SK-N-SH (cell line): ENCODE results near the gene CR1. TPM values are rescaled to one million over a fixed set of nuclear protein-coding genes. Genes with fewer than 3 reads are reported as not detected.

Experiments
- CTCF ChIA-PET: fragments of 300-600, 350-600 bp; formaldehyde crosslinking; extraction: SDS; loops from one replicate; lab custom pipeline; 2021; lab: Yijun Ruan, JAX
- POLR2A ChIA-PET: fragments of 350-600 bp; sonication (Branson Sonifier 250); formaldehyde crosslinking; extraction: SDS; loops from one replicate; lab custom pipeline; 2020; ENCODE audit warnings: antibody characterized with exemption, inconsistent platforms; lab: Yijun Ruan, JAX
- DNase-seq: peaks from one replicate; pipeline ENCODE4 v3.0.0; 2012
- H2AFZ ChIP-seq: fragments of 200-600 bp; sonication (generic); 2 replicates; pipeline ENCODE4 v1.8.1; 2016; ENCODE audit warnings: antibody characterized with exemption, mild to moderate bottlenecking, low read depth
- H3F3A ChIP-seq: fragments of 200-600 bp; sonication (generic); replicated peaks from 2 replicates; pipeline ENCODE3; 2016; ENCODE audit warnings: antibody characterized with exemption, mild to moderate bottlenecking; ENCODE audit not compliant: insufficient read depth
- H3K27ac ChIP-seq, 2 experiments: fragments of 200-500 bp in 1 of 2; fragments of 200-600 bp in 1 of 2; sonication (Bioruptor generic) in 1 of 2; sonication (generic), shearing (Covaris generic) in 1 of 2; 2 replicates each; pipeline versions ENCODE4 v1.5.1 to v1.6.1; 2014 to 2016; ENCODE audit warnings: low read depth in 2 of 2, inconsistent platforms in 1 of 2, low read length in 1 of 2, mild to moderate bottlenecking in 1 of 2, mixed read lengths in 1 of 2
- H3K27me3 ChIP-seq: fragments of 200-600 bp; sonication (generic), shearing (Covaris generic); 2 replicates; pipeline ENCODE4 v1.6.1; 2016; ENCODE audit warnings: mixed run types; ENCODE audit not compliant: insufficient read depth
- H3K36me3 ChIP-seq, 2 experiments: fragments of 200-500 bp in 1 of 2; fragments of 200-600 bp in 1 of 2; sonication (Bioruptor generic) in 1 of 2; sonication (generic) in 1 of 2; replicated peaks in 1 of 2; 2 replicates each; pipeline versions ENCODE3 to v1.5.1; 2014 to 2016; ENCODE audit warnings: low read length in 1 of 2, mild to moderate bottlenecking in 1 of 2; ENCODE audit not compliant: insufficient read depth in 2 of 2, control insufficient read depth in 1 of 2
- H3K4me1 ChIP-seq, 2 experiments: fragments of 200-500 bp in 1 of 2; fragments of 200-600 bp in 1 of 2; sonication (Bioruptor generic) in 1 of 2; sonication (generic), shearing (Covaris generic) in 1 of 2; 2 replicates each; pipeline versions ENCODE4 v1.5.1 to v1.6.1; 2014 to 2016; ENCODE audit warnings: low read depth in 1 of 2, low read length in 1 of 2, mixed run types in 1 of 2; ENCODE audit not compliant: insufficient read depth in 2 of 2, control insufficient read depth in 1 of 2
- H3K4me2 ChIP-seq: fragments of 200-600 bp; sonication (generic), shearing (Covaris generic); 2 replicates; pipeline ENCODE4 v1.6.1; 2017; ENCODE audit warnings: mixed run types
- H3K4me3 ChIP-seq, 2 experiments: fragments of 200-500 bp in 1 of 2; fragments of 200-600 bp in 1 of 2; sonication (Bioruptor generic) in 1 of 2; sonication (generic), shearing (Covaris generic) in 1 of 2; 2 replicates each; pipeline versions ENCODE4 v1.5.1 to v1.8.1; 2014 to 2016; ENCODE audit warnings: low read depth in 2 of 2, inconsistent platforms in 1 of 2, low read length in 1 of 2, mild to moderate bottlenecking in 1 of 2, mixed read lengths in 1 of 2, moderate library complexity in 1 of 2
- H3K79me2 ChIP-seq: fragments of 200-600 bp; sonication (generic); 2 replicates; pipeline ENCODE4 v1.8.1; 2017; ENCODE audit warnings: mild to moderate bottlenecking; ENCODE audit not compliant: insufficient read depth
- H3K9ac ChIP-seq: fragments of 200-600 bp; sonication (generic); 2 replicates; pipeline ENCODE4 v1.6.1; 2017; ENCODE audit warnings: mixed run types
- H3K9me2 ChIP-seq: fragments of 200-600 bp; sonication (generic); 2 replicates; pipeline ENCODE4 v1.6.1; 2017; ENCODE audit warnings: mixed run types
- H3K9me3 ChIP-seq: fragments of 200-600 bp; sonication (generic); 2 replicates; pipeline ENCODE4 v1.6.1; 2017; ENCODE audit warnings: mixed run types, mild to moderate bottlenecking, moderate library complexity
- H4K20me1 ChIP-seq: fragments of 200-600 bp; sonication (generic); 2 replicates; pipeline ENCODE4 v1.6.1; 2017; ENCODE audit warnings: mild to moderate bottlenecking, mixed run types; ENCODE audit not compliant: insufficient read depth
- CTCF ChIP-seq: fragments of 200-600 bp; sonication (generic); IDR thresholded peaks from 2 replicates; pipeline ENCODE4 v1.6.1; 2017; ENCODE audit warnings: antibody characterized with exemption, mild to moderate bottlenecking, moderate library complexity
- EP300 ChIP-seq, 2 experiments: IDR thresholded peaks; 2 replicates each; pipeline versions ENCODE4 v1.4.0 to v1.6.1; 2012; ENCODE audit warnings: borderline replicate concordance in 1 of 2, low read depth in 1 of 2, low read length in 1 of 2
- FOSL2 ChIP-seq: IDR thresholded peaks from 2 replicates; pipeline ENCODE4 v1.4.0; 2012; ENCODE audit warnings: low read depth, mild to moderate bottlenecking, moderate library complexity, borderline replicate concordance
- FOXM1 ChIP-seq: IDR thresholded peaks from 2 replicates; pipeline ENCODE4 v1.4.0; 2012; ENCODE audit warnings: low read depth, mild to moderate bottlenecking
- GABPA ChIP-seq: IDR thresholded peaks from 2 replicates; pipeline ENCODE4 v1.4.0; 2012; ENCODE audit warnings: low read depth, mild to moderate bottlenecking
- JUND ChIP-seq: IDR thresholded peaks from 2 replicates; pipeline ENCODE4 v1.4.0; 2012
- MAX ChIP-seq: IDR thresholded peaks from 2 replicates; pipeline ENCODE4 v1.4.0; 2012; ENCODE audit warnings: low read depth
- MEF2A ChIP-seq: IDR thresholded peaks from 2 replicates; pipeline ENCODE4 v1.4.0; 2012; ENCODE audit warnings: low read depth, borderline replicate concordance
- NRF1 ChIP-seq: IDR thresholded peaks from 2 replicates; pipeline ENCODE4 v1.6.1; 2012; ENCODE audit warnings: low read depth, mild to moderate bottlenecking, low read length
- PBX3 ChIP-seq: IDR thresholded peaks from 2 replicates; pipeline ENCODE4; 2012
- RAD21 ChIP-seq: IDR thresholded peaks from 2 replicates; pipeline ENCODE4 v1.6.1; 2012; ENCODE audit warnings: mild to moderate bottlenecking, low read length
- RXRA ChIP-seq: IDR thresholded peaks from 2 replicates; pipeline ENCODE4 v1.4.0; 2012; ENCODE audit warnings: low read depth, mild to moderate bottlenecking, borderline replicate concordance
- SIN3A ChIP-seq: IDR thresholded peaks from 2 replicates; pipeline ENCODE4 v1.6.1; 2012; ENCODE audit warnings: low read depth, mild to moderate bottlenecking, low read length, moderate library complexity, borderline replicate concordance
- SMC3 ChIP-seq: IDR thresholded peaks from 2 replicates; pipeline ENCODE4 v1.6.1; 2012; ENCODE audit warnings: low read depth, low read length, improper control_type of control experiment
- TAF1 ChIP-seq: IDR thresholded peaks from 2 replicates; pipeline ENCODE4 v1.6.1; 2012; ENCODE audit warnings: low read depth, mild to moderate bottlenecking, low read length, moderate library complexity, borderline replicate concordance
- TCF12 ChIP-seq: IDR thresholded peaks from 2 replicates; pipeline ENCODE4 v1.4.0; 2012
- USF1 ChIP-seq: IDR thresholded peaks from 2 replicates; pipeline ENCODE4 v1.4.0; 2012; ENCODE audit warnings: low read depth, borderline replicate concordance
- YY1 ChIP-seq: IDR thresholded peaks from 2 replicates; pipeline ENCODE4 v1.4.0; 2012; ENCODE audit warnings: low read depth, mild to moderate bottlenecking
- ZBTB33 ChIP-seq: IDR thresholded peaks from 2 replicates; pipeline ENCODE4 v1.4.0; 2012; ENCODE audit warnings: low read depth, borderline replicate concordance
- WGBS: methylation state at CpG from one replicate; pipeline ENCODE4 v1.1.6; 2017; ENCODE audit warnings: low lambda C conversion rate; 5-methylcytosine and 5-hydroxymethylcytosine counted together
- polyA plus RNA-seq, 3 experiments: library from polyadenylated mRNA; depleted of rRNA; stranded (reverse); fragments of >200 nt; gene quantifications; 2 replicates each; pipeline ENCODE4 v1.2.3, GENCODE V29; 2012

The CR1 gene
- polyA plus RNA-seq, 1 of the 3 experiments (the other 2 are of a cell fraction), result not detected

- TF ChIP-seq MEF2A, result no peak
- no peak for TF ChIP-seq ZBTB33
- TF ChIP-seq CTCF, result peak; percentile 77
- no peak for TF ChIP-seq USF1
- no peak for TF ChIP-seq EP300 (IDR thresholded peaks at IDR 0.05; ENCODE audit: borderline replicate concordance in 1 of 2, low read depth in 1 of 2, low read length in 1 of 2)
- peak; percentile 67 for TF ChIP-seq SMC3
Observed at GRCh38 chr1:207499573-207499972, 3.6 kb downstream of the CR1 start (continued).

GRCh38 chr1:207500306-207500705 is 4.3 kb downstream of the CR1 start:
- POLR2A ChIA-PET, result no interaction called here
- Histone ChIP-seq H3K27me3 (peaks cover 35% of the 10 kb centered on the region), H3K9ac (no peak overlapping the region), H3F3A (no peaks in the 10 kb centered on the region), H3K79me2 (no peaks in the 10 kb centered on the region), H3K27ac (no peak overlapping the region), H4K20me1 (no peaks in the 10 kb centered on the region), H3K4me3 (no peak overlapping the region), H3K9me2 (no peaks in the 10 kb centered on the region), H2AFZ (no peak overlapping the region), H3K4me1 (no peaks in the 10 kb centered on the region), H3K4me2 (no peak overlapping the region), H3K9me3 (no peaks in the 10 kb centered on the region), H3K36me3 (no peaks in the 10 kb centered on the region)
- CTCF ChIA-PET, result interaction anchor here (0.6 to 1.9 kb wide), 20 partner anchors 9 to 592 kb away, joined by 3 to 18 read pairs (median 4); partner anchors contain the start of gene C4BPB
- under 1% methylated on average over 3 of the region's 3 CpGs for WGBS
- no peak for TF ChIP-seq TAF1
- no peak for TF ChIP-seq SIN3A
- no peak for TF ChIP-seq ZBTB33
- TF ChIP-seq YY1, result no peak
- TF ChIP-seq FOSL2, result no peak
- TF ChIP-seq FOXM1, result no peak
- no peak for TF ChIP-seq RXRA
- no peak for TF ChIP-seq GABPA
- no peak for TF ChIP-seq RAD21
- no peak for TF ChIP-seq MEF2A
- no peak for TF ChIP-seq PBX3
- no peak for TF ChIP-seq EP300 (IDR thresholded peaks at IDR 0.05; ENCODE audit: borderline replicate concordance in 1 of 2, low read depth in 1 of 2, low read length in 1 of 2)
- TF ChIP-seq NRF1, result no peak
- TF ChIP-seq CTCF, result no peak
- no peak for TF ChIP-seq JUND
- no peak for TF ChIP-seq MAX
- no peak for TF ChIP-seq TCF12
- no peak for DNase-seq
